Heart left ventricle (tissue), 16 donors: ENCODE measurements around the gene TBKBP1. TPM values are rescaled to one million over a fixed set of nuclear protein-coding genes. Genes with fewer than 3 reads are reported as not detected.

Experiments
- ATAC-seq, 4 donors: fragments of 200-7000 bp; cut with Tn5 transposase; one replicate each; pipeline ENCODE4 v1.9.1; 2020 to 2022; ENCODE audit warnings: moderate library complexity in 4 of 4, mild to moderate bottlenecking in 3 of 4, moderate number of reproducible peaks in 1 of 4
- DNase-seq, 5 donors: peaks; one replicate each; pipeline ENCODE4 v3.0.0-alpha.2; 2020
- H3K27ac ChIP-seq, 12 donors: fragments of 200-600 bp; sonication (generic) in 4 of 12; one replicate each; pipeline versions ENCODE4 v1.5.0 to v1.8.0; 2016 to 2022; ENCODE audit warnings: mild to moderate bottlenecking in 2 of 12
- H3K27me3 ChIP-seq, 9 donors: fragments of 200-600 bp; sonication (generic) in 2 of 9; one replicate each; pipeline versions ENCODE4 v1.5.1 to v1.8.0; 2016 to 2022; ENCODE audit warnings: mild to moderate bottlenecking in 3 of 9
- H3K36me3 ChIP-seq, 9 donors: fragments of 200-600 bp; sonication (generic) in 2 of 9; one replicate each; pipeline versions ENCODE4 v1.5.0 to v1.8.0; 2018 to 2022; ENCODE audit warnings: mild to moderate bottlenecking in 2 of 9
- H3K4me1 ChIP-seq, 12 donors: fragments of 200-600 bp; sonication (generic) in 4 of 12; one replicate each; pipeline versions ENCODE4 v1.5.0 to v1.8.0; 2016 to 2022; ENCODE audit warnings: mild to moderate bottlenecking in 3 of 12
- H3K4me3 ChIP-seq, 12 donors: fragments of 200-600 bp; sonication (generic) in 4 of 12; one replicate each; pipeline versions ENCODE4 v1.5.0 to v1.8.0; 2017 to 2022; ENCODE audit warnings: mild to moderate bottlenecking in 9 of 12, moderate library complexity in 4 of 12
- H3K9me3 ChIP-seq, 12 donors: fragments of 200-600 bp; sonication (generic) in 4 of 12; one replicate each; pipeline versions ENCODE4 v1.5.0 to v1.8.0; 2016 to 2022; ENCODE audit warnings: mild to moderate bottlenecking in 1 of 12
- POLR2A ChIP-seq, 2 donors: fragments of 450-650 bp; IDR thresholded peaks; one replicate each; pipeline ENCODE4 v1.6.1; 2017; ENCODE audit warnings: antibody characterized with exemption in 2 of 2, mild to moderate bottlenecking in 2 of 2, moderate library complexity in 2 of 2
- WGBS, 4 donors: extraction: QIAGEN DNeasy Blood & Tissue Kit in 2 of 4; methylation state at CpG; one replicate each; pipeline versions ENCODE4 v1.1.5 to v1.1.7; 2013 to 2018; 5-methylcytosine and 5-hydroxymethylcytosine counted together
- intact Hi-C, 10 donors: fragments of 100-400 bp; cut with DNase I; formaldehyde crosslinking; loops; one replicate each; pipeline versions ENCODE4 v1.11.1 to v1.14.2; 2022
- polyA plus RNA-seq, 2 donors: library from polyadenylated mRNA; stranded (reverse); fragments of 200-250 nt; gene quantifications; one replicate each; pipeline ENCODE4 v1.2.3, GENCODE V29; 2013
- total RNA-seq, 9 donors: library from RNA; depleted of rRNA in 2 of 9; stranded (reverse); fragments of >200 nt in 2 of 9; fragmentation: NEBNext Ultra II Directional in 3 of 9; extraction: Animal tissue kit (Norgen Biotek cat#: 25700) in 3 of 9; gene quantifications; one replicate each; pipeline versions ENCODE4 v1.1.0 to v1.2.4, GENCODE V29; 2016 to 2023
- TF ChIP-seq, protein P1 (sequence below), 12 donors: fragments of 200-600 bp; sonication (generic) in 4 of 12; IDR thresholded peaks; one replicate each; pipeline versions ENCODE4 v1.5.0 to v1.8.0; 2018 to 2022; ENCODE audit warnings: antibody characterized with exemption in 12 of 12, mild to moderate bottlenecking in 5 of 12
- donor health status: ischemic (EF 13 %, LVEDD 7.1; RV severe dilation, severe dysfunction).
- donor health status: healthy with polysubstance abuse.
- donor health status: DM: no; HTN: yes; CAD: no.
- donor health status: DM: no; HTN: no; CAD: no.
- donor health status: ischemic (EF 25% LVEDD 6.9; RV normal size, moderate dysfunction).
- donor health status: ischemic (EF 25% LVEDD 5.7; RV mildly dilated, moderate dysfunction).
- donor health status: healthy.
- donor health status: DM: yes; HTN: yes; CAD: no.
- donor health status: ischemic (EF 35%, LVEDD 5.7; RV mildly dilated, moderate dysfunction).
- donor health status: nonischemic (EF 11% LVEDD 7.7; RV severe dilation, severe dysfunction).
- donor health status: DM: yes; HTN: yes; CAD: no.
- donor health status: PGD.
- donor health status: ischemic (EF 29% LVEDD 5.4; RV normal size, mild dysfunction).
- donor health status: nonischemic (EF 23%, LVEDD 6.1; RV moderate dilation, normal function).

TBKBP1 gene
- total and polyA plus RNA-seq, 11 donors: 11.3 to 24.8 (median 13.4) TPM

DNA sequence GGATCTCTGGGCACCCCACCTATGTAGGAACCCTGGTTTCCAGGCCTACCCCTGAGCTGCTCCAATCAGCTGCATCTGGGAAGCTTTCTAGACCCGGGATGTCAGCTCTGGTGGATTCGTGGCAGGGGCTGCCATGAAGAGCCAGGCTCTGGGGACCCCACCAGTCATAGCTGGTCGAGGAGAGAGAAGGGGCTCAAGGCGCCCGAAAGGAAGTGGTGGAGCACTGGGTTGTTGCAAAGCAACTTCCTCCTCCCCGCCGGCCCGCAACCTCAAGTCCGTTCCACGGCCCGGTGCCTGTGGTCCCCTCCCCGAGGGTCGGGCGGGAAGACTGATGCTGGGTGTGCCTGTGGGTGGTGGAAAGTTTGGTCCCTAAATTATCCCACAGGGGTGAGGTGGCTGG lies 10.2 kb downstream of the TBKBP1 start:
- Histone ChIP-seq H3K4me3 (no peak overlapping the region), H3K27ac (peak overlapping the region in 1 of 12 donors; percentile 55), H3K4me1 (peaks cover 0 to 71% (median 22%) of the 10 kb centered on the region in 12 donors), H3K9me3 (no peaks in the 10 kb centered on the region), H3K27me3 (no peaks in the 10 kb centered on the region), H3K36me3 (peaks cover 0 to 33% (median 15%) of the 10 kb centered on the region in 9 donors)
- intact Hi-C loops: loop anchor here in 2 of 10 donors (10.0 kb wide), 2 partner anchors 81 to 91 kb away; no protein-coding TSS in a partner anchor
- no peak for TF ChIP-seq POLR2A (IDR thresholded peaks at IDR 0.05)
- TF ChIP-seq, protein P1, sequence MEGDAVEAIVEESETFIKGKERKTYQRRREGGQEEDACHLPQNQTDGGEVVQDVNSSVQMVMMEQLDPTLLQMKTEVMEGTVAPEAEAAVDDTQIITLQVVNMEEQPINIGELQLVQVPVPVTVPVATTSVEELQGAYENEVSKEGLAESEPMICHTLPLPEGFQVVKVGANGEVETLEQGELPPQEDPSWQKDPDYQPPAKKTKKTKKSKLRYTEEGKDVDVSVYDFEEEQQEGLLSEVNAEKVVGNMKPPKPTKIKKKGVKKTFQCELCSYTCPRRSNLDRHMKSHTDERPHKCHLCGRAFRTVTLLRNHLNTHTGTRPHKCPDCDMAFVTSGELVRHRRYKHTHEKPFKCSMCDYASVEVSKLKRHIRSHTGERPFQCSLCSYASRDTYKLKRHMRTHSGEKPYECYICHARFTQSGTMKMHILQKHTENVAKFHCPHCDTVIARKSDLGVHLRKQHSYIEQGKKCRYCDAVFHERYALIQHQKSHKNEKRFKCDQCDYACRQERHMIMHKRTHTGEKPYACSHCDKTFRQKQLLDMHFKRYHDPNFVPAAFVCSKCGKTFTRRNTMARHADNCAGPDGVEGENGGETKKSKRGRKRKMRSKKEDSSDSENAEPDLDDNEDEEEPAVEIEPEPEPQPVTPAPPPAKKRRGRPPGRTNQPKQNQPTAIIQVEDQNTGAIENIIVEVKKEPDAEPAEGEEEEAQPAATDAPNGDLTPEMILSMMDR (IDR thresholded peaks at IDR 0.05): no peak
- no peak for ATAC-seq
- WGBS, 4 donors: 45 to 69% (median 66%) methylated on average over 14 of the region's 14 CpGs; no CpG with 5 or more reads in 1 of the 4 donors
- DNase-seq: peak in 1 of 5 donors; percentile 69

DNA sequence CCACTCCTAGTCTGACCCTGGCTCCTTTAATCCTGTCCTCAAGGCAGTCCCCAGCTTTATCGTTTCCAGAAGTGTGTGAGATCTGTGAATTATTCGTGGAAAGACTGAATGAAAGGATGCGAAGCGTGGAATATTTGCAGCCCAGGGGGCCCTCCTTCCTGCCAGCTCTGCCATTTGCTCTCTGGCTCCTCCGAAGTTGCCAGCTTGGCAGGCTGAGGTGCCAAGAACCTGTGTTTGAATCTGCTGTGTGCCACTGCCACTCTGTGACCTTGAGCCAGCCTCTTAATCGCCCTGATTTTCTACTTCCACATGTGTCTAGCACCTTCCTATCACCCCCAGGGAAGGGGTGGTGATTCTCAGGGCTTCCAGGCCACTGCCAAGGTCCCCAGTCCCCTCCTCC lies 10.8 kb downstream of the TBKBP1 start:
- no peaks in the 10 kb centered on the region for H3K27me3 ChIP-seq
- ATAC-seq (no peak), DNase-seq (peak in 1 of 5 donors; percentile 35)
- peaks cover 0 to 32% (median 12%) of the 10 kb centered on the region in 9 donors for H3K36me3 ChIP-seq
- TF ChIP-seq POLR2A (IDR thresholded peaks at IDR 0.05): no peak
- TF ChIP-seq, protein P1 (IDR thresholded peaks at IDR 0.05): no peak
- H3K9me3 ChIP-seq: no peaks in the 10 kb centered on the region
- peak overlapping the region in 1 of 12 donors; percentile 55 for H3K27ac ChIP-seq
- no peak overlapping the region for H3K4me3 ChIP-seq
- H3K4me1 ChIP-seq: peaks cover 0 to 68% (median 23%) of the 10 kb centered on the region in 12 donors
- intact Hi-C loops: loop anchor here in 2 of 10 donors (10.0 kb wide), 2 partner anchors 80 to 90 kb away; no protein-coding TSS in a partner anchor
- WGBS, 4 donors: 47 to 66% (median 59%) methylated on average over 6 of the region's 6 CpGs

DNA sequence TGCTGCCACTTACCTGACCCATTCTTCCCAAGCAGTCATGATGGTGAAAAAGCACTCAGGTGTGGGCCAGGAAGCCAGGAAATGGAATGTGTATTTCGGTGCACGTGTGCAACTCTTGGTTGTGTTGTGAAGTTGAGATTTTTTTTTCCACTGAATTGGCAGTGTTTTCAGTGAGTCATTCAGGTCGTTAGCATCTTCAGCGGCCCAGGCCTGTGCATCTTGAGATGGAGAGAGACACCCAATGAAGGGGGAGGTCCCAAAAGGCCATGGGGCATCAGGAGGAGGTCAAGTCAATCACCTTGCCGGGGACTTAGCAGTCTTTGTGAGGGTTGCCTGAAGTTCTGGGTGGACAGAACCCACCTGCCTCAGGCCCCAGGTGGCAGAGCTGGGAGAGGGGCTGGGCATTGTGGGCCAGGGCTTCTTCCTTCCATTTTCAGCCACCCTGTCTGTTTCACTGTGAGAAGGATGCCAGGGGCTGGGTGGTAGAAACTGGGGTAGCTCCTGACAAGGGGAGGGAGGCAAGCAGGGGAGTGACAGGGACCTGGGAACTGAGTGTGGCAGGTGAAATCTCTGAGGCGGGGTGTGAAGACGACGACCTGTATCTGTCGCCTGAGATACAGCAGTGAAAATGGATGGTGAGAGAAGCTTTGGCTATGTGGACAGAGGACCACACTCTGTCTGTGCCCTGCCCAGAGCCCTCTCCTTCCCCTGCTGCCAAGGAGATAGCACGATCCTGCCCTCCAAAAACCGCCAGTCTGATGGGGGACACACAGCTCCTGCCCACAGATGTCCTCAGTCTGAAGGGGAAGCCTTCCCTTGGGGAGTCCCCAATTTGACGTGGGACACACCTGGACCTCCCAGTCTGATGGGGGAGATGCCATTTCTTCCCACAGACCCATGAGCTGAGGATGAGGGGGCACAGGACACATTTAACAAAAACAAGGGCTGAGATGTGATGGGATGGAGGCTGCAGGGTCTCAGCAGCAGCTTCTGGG lies 11.9 kb downstream of the TBKBP1 start:
- H3K27me3 ChIP-seq: no peaks in the 10 kb centered on the region
- WGBS, 4 donors: 56 to 63% (median 58%) methylated on average over 12 of the region's 12 CpGs
- peak in 2 of 5 donors; percentile 23 to 56 for DNase-seq
- peaks cover 0 to 28% (median 15%) of the 10 kb centered on the region in 9 donors for H3K36me3 ChIP-seq
- peaks cover 0 to 68% (median 23%) of the 10 kb centered on the region in 12 donors for H3K4me1 ChIP-seq
- H3K4me3 ChIP-seq: no peak overlapping the region
- no peak for ATAC-seq
- peak overlapping the region in 2 of 12 donors; percentile 55 to 67 for H3K27ac ChIP-seq
- no peak for TF ChIP-seq POLR2A (IDR thresholded peaks at IDR 0.05)
- TF ChIP-seq, protein P1 (IDR thresholded peaks at IDR 0.05): no peak
- intact Hi-C loops: loop anchor here in 2 of 10 donors (10.0 kb wide), 2 partner anchors 79 to 89 kb away; no protein-coding TSS in a partner anchor
- H3K9me3 ChIP-seq: no peaks in the 10 kb centered on the region
